Breast epithelium (tissue), 3 donors: ENCODE measurements around the gene BCAS1.

ENCODE experiments used
- CTCF ChIP-seq, 3 donors: fragments of 450-650 bp; IDR thresholded peaks; one replicate each; pipeline ENCODE4 v1.5.1; 2016 to 2017; ENCODE audit warnings: antibody characterized with exemption in 3 of 3, mild to moderate bottlenecking in 3 of 3, moderate library complexity in 3 of 3
- POLR2A ChIP-seq: fragments of 450-650 bp; IDR thresholded peaks from one replicate; pipeline ENCODE4 v1.6.1; 2016; ENCODE audit warnings: antibody characterized with exemption, mild to moderate bottlenecking, moderate library complexity
- POLR2AphosphoS5 ChIP-seq, 3 donors: sonication (generic); formaldehyde crosslinking; IDR thresholded peaks; one replicate each; pipeline ENCODE4 v1.6.1; 2017; ENCODE audit warnings: antibody characterized with exemption in 3 of 3

DNA sequence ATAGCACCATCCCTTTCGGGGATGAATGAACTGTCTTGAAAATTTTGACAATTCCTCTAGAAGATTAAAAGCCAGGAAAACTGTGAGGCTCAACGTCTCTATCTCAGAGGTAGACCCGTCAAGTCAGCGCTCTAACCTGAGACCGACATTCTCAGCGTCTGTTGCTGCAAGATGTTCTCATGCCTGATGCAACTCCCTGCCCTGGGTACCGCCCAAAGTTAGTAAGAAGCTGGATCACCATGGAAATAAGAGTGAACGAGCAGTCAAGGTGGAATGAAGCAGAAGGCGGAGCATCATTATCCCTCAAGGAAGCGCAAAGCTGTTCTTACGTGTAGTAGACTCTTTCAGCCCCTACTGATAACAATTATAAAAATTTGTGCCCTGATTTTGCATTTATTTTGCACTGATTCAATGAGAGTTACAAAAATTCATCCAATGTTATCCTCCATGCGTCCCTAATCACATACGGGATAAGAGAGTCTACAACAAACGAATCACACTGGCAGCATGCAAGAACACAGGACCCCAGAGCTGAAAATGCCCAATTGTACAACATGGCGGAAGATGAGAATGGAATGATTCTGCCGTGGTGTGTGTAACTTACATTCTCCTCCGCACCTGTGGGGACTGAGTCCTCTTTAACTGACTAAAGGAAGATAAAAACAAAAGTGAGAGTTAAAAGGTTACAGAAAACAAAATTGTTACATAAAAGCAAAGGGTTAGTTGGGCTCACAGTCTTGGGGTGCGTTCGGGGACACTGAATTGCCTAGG lies 95.4 kb downstream of the BCAS1 start:
- no peak for TF ChIP-seq POLR2A
- TF ChIP-seq CTCF (IDR thresholded peaks at IDR 0.05): no peak
- TF ChIP-seq POLR2AphosphoS5 (IDR thresholded peaks at IDR 0.05): no peak
